GM03348 (cell line): Measurements from ENCODE around the gene CERS6.
A peak's percentile ranks its signal among the peaks of the same experiment; 100 is the strongest.

Experiments used
- DNase-seq: peaks from one replicate; pipeline ENCODE4 v3.0.0; 2012; ENCODE audit warnings: low spot score

Gene CERS6

GRCh38 chr2:168568476-168569267 is 112.6 kb downstream of the CERS6 start:
- no peak for DNase-seq

GRCh38 chr2:168571061-168571460 is 115.0 kb downstream of the CERS6 start:
- DNase-seq: no peak

GRCh38 chr2:168573128-168573903 is 117.2 kb downstream of the CERS6 start:
- DNase-seq: peak; percentile 59

GRCh38 chr2:168574856-168575630 is 119.0 kb downstream of the CERS6 start:
- no peak for DNase-seq

- DNase-seq: peak; percentile 44
Measured at GRCh38 chr2:168577885-168578284, 121.8 kb downstream of the CERS6 start.

- DNase-seq: peak; percentile 33
Measured at GRCh38 chr2:168583064-168583709, 127.1 kb downstream of the CERS6 start.

GRCh38 chr2:168583710-168584521 is 127.8 kb downstream of the CERS6 start:
- DNase-seq: peak; percentile 37

- DNase-seq: no peak
Measured at GRCh38 chr2:168584911-168585310, 128.8 kb downstream of the CERS6 start.

GRCh38 chr2:168585700-168586099 is 129.6 kb downstream of the CERS6 start:
- DNase-seq: no peak

- DNase-seq: no peak
Measured at GRCh38 chr2:168587307-168587706, 131.2 kb downstream of the CERS6 start.

- no peak for DNase-seq
Measured at GRCh38 chr2:168589236-168590211, 133.5 kb downstream of the CERS6 start.

- no peak for DNase-seq
Measured at GRCh38 chr2:168592181-168592831, 136.2 kb downstream of the CERS6 start.

GRCh38 chr2:168593713-168594112 is 137.6 kb downstream of the CERS6 start:
- no peak for DNase-seq

- no peak for DNase-seq
Measured at GRCh38 chr2:168594778-168595177, 138.7 kb downstream of the CERS6 start.

- DNase-seq: no peak
Measured at GRCh38 chr2:168596881-168597655, 141.0 kb downstream of the CERS6 start.

- DNase-seq: no peak
Measured at GRCh38 chr2:168599738-168600137, 143.7 kb downstream of the CERS6 start.

GRCh38 chr2:168600949-168601348 is 144.9 kb downstream of the CERS6 start:
- no peak for DNase-seq

GRCh38 chr2:168601741-168602140 is 145.7 kb downstream of the CERS6 start:
- DNase-seq: no peak

GRCh38 chr2:168602379-168602778 is 146.3 kb downstream of the CERS6 start:
- DNase-seq: no peak
